Measurements from ENCODE around the gene SSH2. TPM values are rescaled to one million over a fixed set of nuclear protein-coding genes. Genes with fewer than 3 reads are reported as not detected.
A peak's percentile ranks its signal among the peaks of the same experiment; 100 is the strongest.

SSH2 gene
- total RNA-seq, result 10 to 100 TPM; 20.7 to 31.1 (median 23.1) TPM

GRCh38 chr17:29929533-29930408, at the start of gene SSH2:
SSH2 (minus strand) TSS chr17:29930228; CDS start chr17:29930000, 228 bp downstream.
- DNase-seq (ENCODE audit: extremely low spot score), result peak; percentile 93
- peaks cover 27 to 35% (median 31%) of the 10 kb centered on the region in 4 donors for H3K4me1 ChIP-seq
- no peaks in the 10 kb centered on the region for H3K36me3 ChIP-seq
- no peaks in the 10 kb centered on the region for H3K9me3 ChIP-seq
- H3K27ac ChIP-seq (replicated peaks in 1 of 4), result peak within 1 kb of the TSS; percentile 88 to 95 (median 92)
- H3K27me3 ChIP-seq, result no peaks in the 10 kb centered on the region
- peak within 1 kb of the TSS; percentile 68 to 97 (median 86) for H3K4me3 ChIP-seq
- intact Hi-C loops (cut with DNase I), result loop anchor here (5.0 to 10.0 kb wide), 2 partner anchors 57 to 305 kb away; partner anchors contain the start of gene CORO6
- 0% methylated on average over 36 of the region's 71 CpGs for WGBS
- peak; percentile 49 to 79 for TF ChIP-seq POLR2AphosphoS5 (IDR thresholded peaks at IDR 0.05)
- no peak for TF ChIP-seq EP300 (IDR thresholded peaks at IDR 0.05)

- no peaks in the 10 kb centered on the region for H3K9me3 ChIP-seq
- no peaks in the 10 kb centered on the region for H3K27me3 ChIP-seq
- no peak overlapping the region for H3K27ac ChIP-seq (replicated peaks in 1 of 4)
- H3K36me3 ChIP-seq, result no peaks in the 10 kb centered on the region
- no peak overlapping the region for H3K4me3 ChIP-seq
- no peak for DNase-seq (ENCODE audit: extremely low spot score)
- TF ChIP-seq POLR2A (IDR thresholded peaks at IDR 0.05; ENCODE audit: low read depth) (no peak), CTCF (IDR thresholded peaks at IDR 0.05) (no peak), POLR2AphosphoS5 (IDR thresholded peaks at IDR 0.05) (no peak), EP300 (IDR thresholded peaks at IDR 0.05) (no peak)
- WGBS, result 59% methylated on average over 1 of the region's 1 CpG
- H3K4me1 ChIP-seq, result no peaks in the 10 kb centered on the region
- intact Hi-C loops (cut with DNase I), result no loop called here
Observed at GRCh38 chr17:29977836-29978235, 47.8 kb upstream of the SSH2 start.

GRCh38 chr17:29973005-29973404, 43.0 kb upstream of the SSH2 start:
- 98% methylated on average over 3 of the region's 3 CpGs for WGBS
- Histone ChIP-seq H3K27ac (replicated peaks in 1 of 4) (no peak overlapping the region), H3K9me3 (no peaks in the 10 kb centered on the region), H3K4me3 (no peak overlapping the region), H3K36me3 (no peaks in the 10 kb centered on the region), H3K4me1 (no peaks in the 10 kb centered on the region), H3K27me3 (peaks cover 0 to 6% (median 0%) of the 10 kb centered on the region in 4 donors)
- DNase-seq (ENCODE audit: extremely low spot score), result no peak
- no peak for TF ChIP-seq POLR2AphosphoS5 (IDR thresholded peaks at IDR 0.05)
- intact Hi-C loops (cut with DNase I), result no loop called here

- 99% methylated on average over 9 of the region's 18 CpGs for WGBS
- Histone ChIP-seq H3K27me3 (peaks cover 0 to 6% (median 0%) of the 10 kb centered on the region in 4 donors), H3K27ac (replicated peaks in 1 of 4) (no peak overlapping the region), H3K4me1 (no peaks in the 10 kb centered on the region), H3K4me3 (no peak overlapping the region), H3K36me3 (no peaks in the 10 kb centered on the region), H3K9me3 (no peaks in the 10 kb centered on the region)
- intact Hi-C loops (cut with DNase I), result no loop called here
- TF ChIP-seq CTCF (IDR thresholded peaks at IDR 0.05), result no peak
- TF ChIP-seq POLR2A (IDR thresholded peaks at IDR 0.05; ENCODE audit: low read depth), result no peak
- TF ChIP-seq POLR2AphosphoS5 (IDR thresholded peaks at IDR 0.05), result no peak
- no peak for TF ChIP-seq EP300 (IDR thresholded peaks at IDR 0.05)
- DNase-seq (ENCODE audit: extremely low spot score), result no peak
Observed at GRCh38 chr17:29972277-29972676, 42.2 kb upstream of the SSH2 start.

- Histone ChIP-seq H3K27me3 (peaks cover 0 to 6% (median 0%) of the 10 kb centered on the region in 4 donors), H3K9me3 (no peaks in the 10 kb centered on the region), H3K4me3 (no peak overlapping the region), H3K4me1 (no peaks in the 10 kb centered on the region), H3K36me3 (no peaks in the 10 kb centered on the region), H3K27ac (replicated peaks in 1 of 4) (no peak overlapping the region)
- WGBS, result 80% methylated on average over 5 of the region's 5 CpGs
- intact Hi-C loops (cut with DNase I), result no loop called here
- TF ChIP-seq CTCF (IDR thresholded peaks at IDR 0.05) (no peak), POLR2AphosphoS5 (IDR thresholded peaks at IDR 0.05) (no peak), POLR2A (IDR thresholded peaks at IDR 0.05; ENCODE audit: low read depth) (no peak)
- no peak for DNase-seq (ENCODE audit: extremely low spot score)
Observed at GRCh38 chr17:29968271-29968670, 38.2 kb upstream of the SSH2 start.
